Stimulated activated effector memory CD8-positive, alpha-beta T cell treated with anti-CD3 and anti-CD28 coated beads, Interleukin-12 subunit alpha, Interleukin-12 subunit beta, amount 100 ng/mL, for 72 hours (primary cell): Measurements from ENCODE around the gene RUNX2.

Experiments
- ATAC-seq: fragments of 150-1000 bp; cut with Tn5 transposase; 2 replicates; pipeline ENCODE4 v1.10.0; 2021
- DNase-seq, 2 donors: peaks; one replicate each; pipeline ENCODE4 v3.0.0; 2021 to 2022; ENCODE audit warnings: low spot score in 2 of 2
- H3K27ac Mint-ChIP-seq: one replicate; pipeline ENCODE4 v1.8.0; 2022; ENCODE audit warnings: mild to moderate bottlenecking, mixed read lengths
- H3K36me3 Mint-ChIP-seq: one replicate; pipeline ENCODE4 v1.8.0; 2022; ENCODE audit warnings: mild to moderate bottlenecking, mixed read lengths
- H3K4me1 Mint-ChIP-seq: one replicate; pipeline ENCODE4 v1.8.0; 2022; ENCODE audit warnings: mixed read lengths
- H3K4me3 Mint-ChIP-seq: one replicate; pipeline ENCODE4 v1.8.0; 2022; ENCODE audit warnings: mild to moderate bottlenecking, mixed read lengths
- H3K9me3 Mint-ChIP-seq: one replicate; pipeline ENCODE4 v1.8.0; 2022; ENCODE audit warnings: mixed read lengths

RUNX2 gene

GRCh38 chr6:45686841-45687569 is 358.9 kb downstream of the RUNX2 start:
- Mint-ChIP-seq H3K9me3 (no peaks in the 10 kb centered on the region), H3K4me3 (no peak overlapping the region), H3K27ac (no peak overlapping the region), H3K4me1 (peaks cover 9% of the 10 kb centered on the region), H3K36me3 (no peaks in the 10 kb centered on the region)
- no peak for DNase-seq
- ATAC-seq = no peak

- H3K9me3 Mint-ChIP-seq = no peaks in the 10 kb centered on the region
- no peak overlapping the region for H3K27ac Mint-ChIP-seq
- no peak overlapping the region for H3K4me3 Mint-ChIP-seq
Measured at GRCh38 chr6:45687570-45687969, 359.4 kb downstream of the RUNX2 start.

GRCh38 chr6:45688180-45688579 is 360.1 kb downstream of the RUNX2 start:
- Mint-ChIP-seq H3K27ac (no peak overlapping the region), H3K9me3 (no peaks in the 10 kb centered on the region)

More at GRCh38 chr6:45687570-45687969, 359.4 kb downstream of the RUNX2 start:
- no peak for DNase-seq
- no peaks in the 10 kb centered on the region for H3K36me3 Mint-ChIP-seq
- peak; percentile 75 for ATAC-seq
- peaks cover 5% of the 10 kb centered on the region for H3K4me1 Mint-ChIP-seq

GRCh38 chr6:45689926-45690615 is 361.9 kb downstream of the RUNX2 start:
- no peak for DNase-seq
- ATAC-seq = no peak

More at GRCh38 chr6:45688180-45688579, 360.1 kb downstream of the RUNX2 start:
- DNase-seq (no peak), ATAC-seq (no peak)
- Mint-ChIP-seq H3K4me1 (peaks cover 5% of the 10 kb centered on the region), H3K36me3 (no peaks in the 10 kb centered on the region), H3K4me3 (no peak overlapping the region)

GRCh38 chr6:45690846-45691245 is 362.7 kb downstream of the RUNX2 start:
- no peaks in the 10 kb centered on the region for H3K9me3 Mint-ChIP-seq

More at GRCh38 chr6:45689926-45690615, 361.9 kb downstream of the RUNX2 start:
- Mint-ChIP-seq H3K27ac (peak overlapping the region; percentile 69), H3K4me3 (no peak overlapping the region), H3K4me1 (peaks cover 5% of the 10 kb centered on the region), H3K36me3 (no peaks in the 10 kb centered on the region), H3K9me3 (no peaks in the 10 kb centered on the region)

GRCh38 chr6:45691426-45691825 is 363.3 kb downstream of the RUNX2 start:
- ATAC-seq (no peak), DNase-seq (no peak)
- Mint-ChIP-seq H3K36me3 (no peaks in the 10 kb centered on the region), H3K4me1 (peaks cover 5% of the 10 kb centered on the region), H3K27ac (no peak overlapping the region), H3K9me3 (no peaks in the 10 kb centered on the region), H3K4me3 (no peak overlapping the region)

More at GRCh38 chr6:45690846-45691245, 362.7 kb downstream of the RUNX2 start:
- Mint-ChIP-seq H3K4me1 (peaks cover 5% of the 10 kb centered on the region), H3K27ac (no peak overlapping the region), H3K36me3 (no peaks in the 10 kb centered on the region), H3K4me3 (no peak overlapping the region)
- ATAC-seq = no peak
- no peak for DNase-seq

- H3K4me3 Mint-ChIP-seq = no peak overlapping the region
Measured at GRCh38 chr6:45692021-45692420, 363.9 kb downstream of the RUNX2 start.

GRCh38 chr6:45696738-45697137 is 368.6 kb downstream of the RUNX2 start:
- H3K27ac Mint-ChIP-seq = no peak overlapping the region
- no peaks in the 10 kb centered on the region for H3K36me3 Mint-ChIP-seq
- H3K9me3 Mint-ChIP-seq = no peaks in the 10 kb centered on the region
- peaks cover 7% of the 10 kb centered on the region for H3K4me1 Mint-ChIP-seq
- DNase-seq (no peak), ATAC-seq (no peak)
- H3K4me3 Mint-ChIP-seq = no peak overlapping the region

More at GRCh38 chr6:45692021-45692420, 363.9 kb downstream of the RUNX2 start:
- Mint-ChIP-seq H3K4me1 (peaks cover 9% of the 10 kb centered on the region), H3K9me3 (no peaks in the 10 kb centered on the region), H3K27ac (no peak overlapping the region), H3K36me3 (no peaks in the 10 kb centered on the region)
- no peak for DNase-seq
- ATAC-seq = no peak

- H3K4me1 Mint-ChIP-seq = peaks cover 7% of the 10 kb centered on the region
- H3K27ac Mint-ChIP-seq = no peak overlapping the region
- no peaks in the 10 kb centered on the region for H3K9me3 Mint-ChIP-seq
- no peaks in the 10 kb centered on the region for H3K36me3 Mint-ChIP-seq
- H3K4me3 Mint-ChIP-seq = no peak overlapping the region
- ATAC-seq (peak; percentile 31), DNase-seq (no peak)
Measured at GRCh38 chr6:45697605-45698004, 369.5 kb downstream of the RUNX2 start.

- DNase-seq = no peak
- H3K36me3 Mint-ChIP-seq = no peaks in the 10 kb centered on the region
- no peak overlapping the region for H3K27ac Mint-ChIP-seq
- H3K4me3 Mint-ChIP-seq = no peak overlapping the region
- no peak for ATAC-seq
- peaks cover 10% of the 10 kb centered on the region for H3K4me1 Mint-ChIP-seq
- no peaks in the 10 kb centered on the region for H3K9me3 Mint-ChIP-seq
Measured at GRCh38 chr6:45698046-45698445, 369.9 kb downstream of the RUNX2 start.

- DNase-seq (no peak), ATAC-seq (no peak)
- H3K36me3 Mint-ChIP-seq = no peaks in the 10 kb centered on the region
- H3K9me3 Mint-ChIP-seq = no peaks in the 10 kb centered on the region
- H3K4me3 Mint-ChIP-seq = no peak overlapping the region
- H3K27ac Mint-ChIP-seq = no peak overlapping the region
- peaks cover 17% of the 10 kb centered on the region for H3K4me1 Mint-ChIP-seq
Measured at GRCh38 chr6:45699663-45700062, 371.5 kb downstream of the RUNX2 start.

GRCh38 chr6:45702849-45703739 is 375.0 kb downstream of the RUNX2 start:
- Mint-ChIP-seq H3K4me1 (peaks cover 16% of the 10 kb centered on the region), H3K9me3 (no peaks in the 10 kb centered on the region), H3K27ac (peak overlapping the region; percentile 18), H3K4me3 (no peak overlapping the region), H3K36me3 (no peaks in the 10 kb centered on the region)
- no peak for DNase-seq
- peak; percentile 78 for ATAC-seq

GRCh38 chr6:45704056-45704800 is 376.1 kb downstream of the RUNX2 start:
- ATAC-seq (no peak), DNase-seq (no peak)
- Mint-ChIP-seq H3K4me3 (no peak overlapping the region), H3K27ac (no peak overlapping the region), H3K36me3 (no peaks in the 10 kb centered on the region), H3K4me1 (peaks cover 16% of the 10 kb centered on the region), H3K9me3 (no peaks in the 10 kb centered on the region)

- Mint-ChIP-seq H3K4me1 (peaks cover 25% of the 10 kb centered on the region), H3K27ac (no peak overlapping the region), H3K9me3 (no peaks in the 10 kb centered on the region), H3K36me3 (peaks cover under 1% of the 10 kb centered on the region), H3K4me3 (no peak overlapping the region)
- ATAC-seq (no peak), DNase-seq (no peak)
Measured at GRCh38 chr6:45705137-45705855, 377.2 kb downstream of the RUNX2 start.
